Transverse colon (tissue), 4 donors: ENCODE data around the gene CHEK2.

Experiments used
- CTCF ChIP-seq, 5 experiments: fragments of 200-600 bp in 3 of 5; fragments of 450-650 bp in 2 of 5; sonication (generic) in 3 of 5; IDR thresholded peaks; 1 replicate in 2 of 5; 2 replicates in 3 of 5; pipeline ENCODE4 v1.5.1; 2016 to 2017; ENCODE audit warnings: antibody characterized with exemption in 5 of 5, inconsistent platforms in 3 of 5, mild to moderate bottlenecking in 2 of 5, moderate library complexity in 1 of 5
- EP300 ChIP-seq: sonication (generic); formaldehyde crosslinking; IDR thresholded peaks from one replicate; pipeline ENCODE4 v1.6.1; 2017; ENCODE audit warnings: antibody characterized with exemption, low read depth
- POLR2A ChIP-seq: fragments of 450-650 bp; IDR thresholded peaks from one replicate; pipeline ENCODE4 v1.6.1; 2016; ENCODE audit warnings: antibody characterized with exemption, mild to moderate bottlenecking, moderate library complexity
- POLR2AphosphoS5 ChIP-seq, 3 donors: sonication (generic); formaldehyde crosslinking; IDR thresholded peaks; one replicate each; pipeline ENCODE4 v1.6.1; 2016; ENCODE audit warnings: antibody characterized with exemption in 3 of 3

DNA sequence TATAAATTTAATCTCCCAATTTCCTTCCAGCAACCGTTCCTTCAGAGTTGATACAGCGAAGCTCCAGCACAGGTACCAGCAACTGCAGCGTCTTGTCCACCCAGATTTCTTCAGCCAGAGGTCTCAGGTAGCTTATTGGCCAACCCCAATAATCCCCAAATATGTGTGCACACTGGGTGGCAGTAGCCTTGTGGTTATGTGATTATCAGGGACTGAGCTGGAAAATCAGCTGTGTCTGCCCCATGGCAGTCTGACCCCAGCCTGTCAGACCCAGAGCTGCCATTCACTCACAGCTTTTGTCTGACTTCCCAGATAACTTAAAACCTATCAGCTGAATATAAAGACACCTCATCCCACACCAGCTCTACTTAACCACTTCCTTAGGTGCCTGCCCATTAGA, 2.2 kb upstream of the CHEK2 start:
- TF ChIP-seq CTCF (IDR thresholded peaks at IDR 0.05): no peak
- TF ChIP-seq POLR2AphosphoS5 (IDR thresholded peaks at IDR 0.05): no peak
- no peak for TF ChIP-seq POLR2A
- no peak for TF ChIP-seq EP300
